ENCODE data around the gene RPL13A. TPM values are rescaled to one million over a fixed set of nuclear protein-coding genes. Genes with fewer than 3 reads are reported as not detected.
"Not testable (repeated sequence)": the region's sequence is repeated elsewhere in the genome, so short reads cannot be mapped to it uniquely, and the experiment has no call there.

The RPL13A gene
- total RNA-seq, 2 donors from 2014 or later: 2,414 to 3,956 TPM

DNA sequence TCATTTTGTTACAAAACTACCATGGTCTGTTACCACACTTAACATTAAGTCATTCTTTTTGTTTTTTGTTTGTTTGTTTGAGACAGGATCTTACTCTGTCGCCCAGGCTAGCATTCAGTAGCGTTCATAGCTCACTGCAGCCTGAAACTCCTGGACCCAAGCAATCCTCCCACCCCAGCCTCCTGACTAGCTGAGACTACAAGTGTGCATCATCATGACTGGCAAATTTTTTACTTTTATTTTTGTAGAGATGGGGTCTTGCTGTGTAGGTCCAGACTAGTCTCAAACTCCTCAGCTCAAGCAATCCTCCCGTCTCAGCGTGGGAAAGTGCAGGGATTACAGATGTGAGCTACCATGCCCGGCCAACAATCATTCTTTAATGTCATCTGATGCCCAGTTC is 31.1 kb upstream of the RPL13A start:
- DNase-seq (ENCODE audit: low spot score): no peak
- Histone ChIP-seq H3K4me1 (replicated peaks) (no peaks in the 10 kb centered on the region), H3K36me3 (no peaks in the 10 kb centered on the region), H3K9me3 (no peaks in the 10 kb centered on the region), H3K4me3 (no peak overlapping the region), H3K27me3 (replicated peaks; ENCODE audit: insufficient read depth) (no peaks in the 10 kb centered on the region), H3K27ac (peak overlapping the region; percentile 29 to 36)
- intact Hi-C loops (cut with DNase I): no loop called here
- TF ChIP-seq POLR2A (IDR thresholded peaks at IDR 0.05) (no peak), POLR2AphosphoS5 (IDR thresholded peaks at IDR 0.05) (no peak)
- 59% methylated on average over 5 of the region's 5 CpGs for WGBS

DNA sequence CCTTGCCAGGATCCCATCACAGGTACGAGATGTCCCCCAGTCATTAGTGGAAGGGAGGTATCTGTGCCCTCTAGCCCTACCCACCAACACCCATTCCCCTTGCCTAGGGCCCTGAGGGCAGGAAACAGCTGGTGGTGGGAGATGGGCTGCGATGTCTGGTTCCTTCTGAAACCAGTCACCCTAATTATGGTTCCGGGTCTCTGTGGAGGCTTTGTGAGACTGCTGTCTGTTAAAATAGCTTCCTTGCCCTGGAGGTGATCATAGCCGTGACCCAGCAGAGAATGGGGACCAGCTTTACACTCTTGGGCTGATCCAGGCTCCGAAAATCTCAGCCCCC is 28.9 kb upstream of the RPL13A start:
- H3K9me3 ChIP-seq: no peaks in the 10 kb centered on the region
- 93% methylated on average over 5 of the region's 5 CpGs for WGBS
- no peaks in the 10 kb centered on the region for H3K27me3 ChIP-seq (replicated peaks; ENCODE audit: insufficient read depth)
- TF ChIP-seq POLR2AphosphoS5 (IDR thresholded peaks at IDR 0.05) (no peak), POLR2A (IDR thresholded peaks at IDR 0.05) (no peak)
- TF ChIP-seq, protein P1, sequence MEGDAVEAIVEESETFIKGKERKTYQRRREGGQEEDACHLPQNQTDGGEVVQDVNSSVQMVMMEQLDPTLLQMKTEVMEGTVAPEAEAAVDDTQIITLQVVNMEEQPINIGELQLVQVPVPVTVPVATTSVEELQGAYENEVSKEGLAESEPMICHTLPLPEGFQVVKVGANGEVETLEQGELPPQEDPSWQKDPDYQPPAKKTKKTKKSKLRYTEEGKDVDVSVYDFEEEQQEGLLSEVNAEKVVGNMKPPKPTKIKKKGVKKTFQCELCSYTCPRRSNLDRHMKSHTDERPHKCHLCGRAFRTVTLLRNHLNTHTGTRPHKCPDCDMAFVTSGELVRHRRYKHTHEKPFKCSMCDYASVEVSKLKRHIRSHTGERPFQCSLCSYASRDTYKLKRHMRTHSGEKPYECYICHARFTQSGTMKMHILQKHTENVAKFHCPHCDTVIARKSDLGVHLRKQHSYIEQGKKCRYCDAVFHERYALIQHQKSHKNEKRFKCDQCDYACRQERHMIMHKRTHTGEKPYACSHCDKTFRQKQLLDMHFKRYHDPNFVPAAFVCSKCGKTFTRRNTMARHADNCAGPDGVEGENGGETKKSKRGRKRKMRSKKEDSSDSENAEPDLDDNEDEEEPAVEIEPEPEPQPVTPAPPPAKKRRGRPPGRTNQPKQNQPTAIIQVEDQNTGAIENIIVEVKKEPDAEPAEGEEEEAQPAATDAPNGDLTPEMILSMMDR (IDR thresholded peaks at IDR 0.05): no peak
- intact Hi-C loops (cut with DNase I): no loop called here
- H3K4me1 ChIP-seq (replicated peaks): no peaks in the 10 kb centered on the region
- no peak overlapping the region for H3K27ac ChIP-seq
- no peak overlapping the region for H3K4me3 ChIP-seq
- no peak for DNase-seq (ENCODE audit: low spot score)
- no peaks in the 10 kb centered on the region for H3K36me3 ChIP-seq

DNA sequence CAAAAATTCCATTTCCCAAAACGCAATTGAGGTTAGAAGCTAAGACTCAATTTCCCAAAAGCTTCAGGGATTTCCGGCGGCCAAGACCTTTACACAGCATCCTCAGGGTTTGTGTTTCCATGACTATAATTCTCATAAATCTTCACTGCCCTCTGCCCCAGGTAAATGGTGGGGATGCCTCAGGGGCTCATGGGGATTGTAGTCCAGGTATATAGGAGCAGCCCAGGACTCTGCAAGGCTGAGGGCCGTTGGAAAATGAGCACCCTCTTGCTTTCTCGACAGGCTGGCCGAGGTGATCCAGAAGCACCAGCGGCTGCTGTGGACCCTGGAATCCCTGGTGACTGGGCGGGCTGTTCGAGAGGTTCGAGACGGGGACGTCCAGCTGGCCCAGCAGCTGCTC is 28.0 kb upstream of the RPL13A start:
- Histone ChIP-seq H3K27me3 (replicated peaks; ENCODE audit: insufficient read depth) (no peaks in the 10 kb centered on the region), H3K27ac (no peak overlapping the region), H3K9me3 (no peaks in the 10 kb centered on the region), H3K4me1 (replicated peaks) (no peaks in the 10 kb centered on the region), H3K4me3 (no peak overlapping the region), H3K36me3 (no peaks in the 10 kb centered on the region)
- TF ChIP-seq POLR2A (IDR thresholded peaks at IDR 0.05) (no peak), POLR2AphosphoS5 (IDR thresholded peaks at IDR 0.05) (no peak)
- TF ChIP-seq, protein P1 (IDR thresholded peaks at IDR 0.05): no peak
- DNase-seq (ENCODE audit: low spot score): no peak
- WGBS: 94% methylated on average over 12 of the region's 12 CpGs
- intact Hi-C loops (cut with DNase I): no loop called here

DNA sequence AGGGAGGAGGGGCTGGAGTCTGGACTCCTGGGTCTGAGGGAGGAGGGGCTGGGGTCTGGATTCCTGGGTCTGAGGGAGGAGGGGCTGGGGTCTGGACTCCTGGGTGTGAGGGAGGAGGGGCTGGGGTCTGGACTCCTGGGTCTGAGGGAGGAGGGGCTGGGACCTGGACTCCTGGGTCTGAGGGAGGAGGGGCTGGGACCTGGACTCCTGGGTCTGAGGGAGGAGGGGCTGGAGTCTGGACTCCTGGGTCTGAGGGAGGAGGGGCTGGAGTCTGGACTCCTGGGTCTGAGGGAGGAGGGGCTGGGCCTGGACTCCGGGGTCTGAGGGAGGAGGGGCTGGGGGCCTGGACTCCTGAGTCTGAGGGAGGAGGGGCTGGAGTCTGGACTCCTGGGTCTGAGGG is 26.3 kb upstream of the RPL13A start:
- intact Hi-C loops (cut with DNase I); H3K27ac ChIP-seq; H3K4me1 ChIP-seq (replicated peaks); H3K36me3 ChIP-seq; H3K9me3 ChIP-seq; H3K27me3 ChIP-seq (replicated peaks; ENCODE audit: insufficient read depth); DNase-seq (ENCODE audit: low spot score); H3K4me3 ChIP-seq: not testable (repeated sequence)
- WGBS: no CpG with 5 or more reads among the region's 1 CpG

DNA sequence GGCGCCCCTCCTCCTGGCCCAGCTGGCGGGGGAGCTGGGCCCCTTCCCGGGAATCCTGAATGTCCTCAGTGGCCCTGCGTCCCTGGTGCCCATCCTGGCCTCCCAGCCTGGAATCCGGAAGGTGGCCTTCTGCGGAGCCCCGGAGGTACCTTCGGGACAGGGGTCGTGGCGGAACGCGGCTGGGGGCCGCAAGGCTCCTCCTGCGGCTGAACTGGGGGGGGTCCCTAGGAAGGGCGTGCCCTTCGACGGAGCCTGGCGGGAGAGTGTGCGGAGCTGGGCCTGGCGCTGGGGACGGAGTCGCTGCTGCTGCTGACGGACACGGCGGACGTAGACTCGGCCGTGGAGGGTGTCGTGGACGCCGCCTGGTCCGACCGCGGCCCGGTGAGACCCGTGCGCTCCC is 25.8 kb upstream of the RPL13A start:
- 97% methylated on average over 36 of the region's 37 CpGs for WGBS
- H3K9me3 ChIP-seq: no peaks in the 10 kb centered on the region
- no peak for TF ChIP-seq POLR2A (IDR thresholded peaks at IDR 0.05)
- TF ChIP-seq, protein P1 (IDR thresholded peaks at IDR 0.05): no peak
- TF ChIP-seq POLR2AphosphoS5 (IDR thresholded peaks at IDR 0.05): no peak
- intact Hi-C loops (cut with DNase I): no loop called here
- H3K27ac ChIP-seq: no peak overlapping the region
- no peak overlapping the region for H3K4me3 ChIP-seq
- no peaks in the 10 kb centered on the region for H3K4me1 ChIP-seq (replicated peaks)
- H3K27me3 ChIP-seq (replicated peaks; ENCODE audit: insufficient read depth): no peaks in the 10 kb centered on the region
- H3K36me3 ChIP-seq: no peaks in the 10 kb centered on the region
- DNase-seq (ENCODE audit: low spot score): no peak

DNA sequence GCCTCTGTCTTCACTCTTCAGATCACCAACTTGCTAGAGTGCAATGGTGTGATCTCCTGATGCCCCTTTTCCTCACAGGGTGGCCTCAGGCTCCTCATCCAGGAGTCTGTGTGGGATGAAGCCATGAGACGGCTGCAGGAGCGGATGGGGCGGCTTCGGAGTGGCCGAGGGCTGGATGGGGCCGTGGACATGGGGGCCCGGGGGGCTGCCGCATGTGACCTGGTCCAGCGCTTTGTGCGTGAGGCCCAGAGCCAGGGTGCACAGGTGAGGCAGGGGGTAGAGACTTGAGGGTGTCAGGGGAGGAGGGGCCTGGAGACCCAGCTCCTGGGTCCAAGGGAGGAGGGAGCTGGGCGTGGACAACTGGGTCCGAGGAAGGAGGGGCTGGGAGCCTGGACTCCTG is 24.9 kb upstream of the RPL13A start:
- no peaks in the 10 kb centered on the region for H3K9me3 ChIP-seq
- no peaks in the 10 kb centered on the region for H3K27me3 ChIP-seq (replicated peaks; ENCODE audit: insufficient read depth)
- no peak for DNase-seq (ENCODE audit: low spot score)
- H3K4me3 ChIP-seq: no peak overlapping the region
- intact Hi-C loops (cut with DNase I): no loop called here
- H3K4me1 ChIP-seq (replicated peaks): no peaks in the 10 kb centered on the region
- WGBS: 95% methylated on average over 12 of the region's 12 CpGs
- no peak overlapping the region for H3K27ac ChIP-seq
- no peaks in the 10 kb centered on the region for H3K36me3 ChIP-seq
- TF ChIP-seq POLR2AphosphoS5 (IDR thresholded peaks at IDR 0.05) (no peak), POLR2A (IDR thresholded peaks at IDR 0.05) (no peak)
- TF ChIP-seq, protein P1 (IDR thresholded peaks at IDR 0.05): no peak

Measured in prostate gland (tissue), 2 donors.